Measurements from ENCODE around the gene EVC. TPM values are rescaled to one million over a fixed set of nuclear protein-coding genes. Genes with fewer than 3 reads are reported as not detected.
"Not testable (repeated sequence)": the region's sequence is repeated elsewhere in the genome, so short reads cannot be mapped to it uniquely, and the experiment has no call there.

The EVC gene
- total RNA-seq, 2 donors from 2014 or later, result 18.4 to 30.0 TPM

DNA sequence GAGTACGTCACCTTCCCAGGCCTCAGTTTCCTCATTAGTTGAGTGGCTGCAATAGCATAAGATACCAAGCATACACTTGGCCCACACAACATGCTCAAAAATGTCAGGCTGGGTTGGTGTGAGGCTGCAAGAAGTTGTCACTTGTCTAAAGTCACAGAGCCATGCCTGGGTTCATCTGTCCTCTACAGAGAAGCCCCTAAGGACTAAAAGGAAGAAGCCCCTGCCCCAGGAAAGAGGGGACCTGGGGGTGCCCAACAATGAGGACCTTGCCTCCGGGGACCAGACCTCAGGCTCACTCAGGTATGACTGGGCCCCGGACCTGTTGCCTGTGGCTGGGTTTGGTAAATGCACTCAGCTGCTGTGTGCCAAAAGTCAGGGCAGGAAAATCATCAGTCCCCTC is 99.2 kb downstream of the EVC start:
- DNase-seq (no peak), ATAC-seq (no peak)
- Histone ChIP-seq H3K27ac (no peak overlapping the region), H3K4me1 (no peaks in the 10 kb centered on the region), H3K4me3 (no peak overlapping the region), H3K9me3 (no peaks in the 10 kb centered on the region), H3K36me3 (replicated peaks in 1 of 2; ENCODE audit: insufficient read depth in 1 of 2, low read depth in 2 of 2) (peaks cover 8% of the 10 kb centered on the region in 2 donors), H3K27me3 (no peaks in the 10 kb centered on the region)
- intact Hi-C loops (cut with DNase I), result loop anchor here (10.0 kb wide), 1 partner anchor 755 kb away; the partner anchor contains the start of gene STK32B
- no peak for TF ChIP-seq POLR2A (IDR thresholded peaks at IDR 0.05)
- TF ChIP-seq, protein P1, sequence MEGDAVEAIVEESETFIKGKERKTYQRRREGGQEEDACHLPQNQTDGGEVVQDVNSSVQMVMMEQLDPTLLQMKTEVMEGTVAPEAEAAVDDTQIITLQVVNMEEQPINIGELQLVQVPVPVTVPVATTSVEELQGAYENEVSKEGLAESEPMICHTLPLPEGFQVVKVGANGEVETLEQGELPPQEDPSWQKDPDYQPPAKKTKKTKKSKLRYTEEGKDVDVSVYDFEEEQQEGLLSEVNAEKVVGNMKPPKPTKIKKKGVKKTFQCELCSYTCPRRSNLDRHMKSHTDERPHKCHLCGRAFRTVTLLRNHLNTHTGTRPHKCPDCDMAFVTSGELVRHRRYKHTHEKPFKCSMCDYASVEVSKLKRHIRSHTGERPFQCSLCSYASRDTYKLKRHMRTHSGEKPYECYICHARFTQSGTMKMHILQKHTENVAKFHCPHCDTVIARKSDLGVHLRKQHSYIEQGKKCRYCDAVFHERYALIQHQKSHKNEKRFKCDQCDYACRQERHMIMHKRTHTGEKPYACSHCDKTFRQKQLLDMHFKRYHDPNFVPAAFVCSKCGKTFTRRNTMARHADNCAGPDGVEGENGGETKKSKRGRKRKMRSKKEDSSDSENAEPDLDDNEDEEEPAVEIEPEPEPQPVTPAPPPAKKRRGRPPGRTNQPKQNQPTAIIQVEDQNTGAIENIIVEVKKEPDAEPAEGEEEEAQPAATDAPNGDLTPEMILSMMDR (IDR thresholded peaks at IDR 0.05), result no peak
- 93 to 96% methylated on average over 3 of the region's 3 CpGs for WGBS, 2 donors

DNA sequence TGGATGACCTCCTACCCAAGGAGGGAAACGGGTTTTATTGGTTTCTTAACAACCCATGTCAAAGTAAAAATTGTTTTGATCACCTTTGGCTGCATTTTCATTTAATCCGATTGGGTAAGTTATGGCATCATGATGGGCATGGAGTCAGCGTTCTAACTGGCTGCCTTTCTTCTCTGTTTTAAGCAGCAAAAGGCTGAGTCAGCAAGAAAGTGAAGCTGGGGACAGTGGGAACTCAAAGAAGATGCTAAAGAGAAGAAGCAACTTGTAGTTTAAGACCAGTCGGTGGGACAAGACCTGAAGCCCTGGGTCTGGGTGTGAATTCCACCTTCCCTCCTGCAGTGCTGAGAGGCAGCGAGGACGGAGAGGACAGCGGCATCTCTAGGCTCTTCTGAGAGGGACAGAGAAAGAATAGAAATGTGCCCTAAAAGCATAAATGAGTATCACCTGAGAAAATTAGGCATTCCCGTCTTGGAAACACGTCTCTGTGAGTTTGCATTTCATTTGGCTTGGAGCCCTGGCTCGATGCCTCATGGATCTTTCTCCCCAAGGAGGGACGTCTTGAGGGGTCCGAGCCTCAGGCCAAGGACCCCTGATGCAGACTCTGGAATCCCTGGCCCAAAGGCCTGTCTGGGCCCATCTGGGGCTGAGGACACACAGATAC is 99.9 kb downstream of the EVC start:
- no peak overlapping the region for H3K4me3 ChIP-seq
- intact Hi-C loops (cut with DNase I), result loop anchor here (10.0 kb wide), 1 partner anchor 756 kb away; the partner anchor contains the start of gene STK32B
- WGBS, 2 donors, result 75 to 76% methylated on average over 11 to 12 of the region's 12 CpGs
- H3K27me3 ChIP-seq, result no peaks in the 10 kb centered on the region
- H3K27ac ChIP-seq, result no peak overlapping the region
- H3K4me1 ChIP-seq, result no peaks in the 10 kb centered on the region
- DNase-seq, result no peak
- TF ChIP-seq, protein P1 (IDR thresholded peaks at IDR 0.05), result no peak
- TF ChIP-seq POLR2A (IDR thresholded peaks at IDR 0.05), result no peak
- peaks cover 8% of the 10 kb centered on the region in 2 donors for H3K36me3 ChIP-seq (replicated peaks in 1 of 2; ENCODE audit: insufficient read depth in 1 of 2, low read depth in 2 of 2)
- ATAC-seq, result no peak
- H3K9me3 ChIP-seq, result no peaks in the 10 kb centered on the region

DNA sequence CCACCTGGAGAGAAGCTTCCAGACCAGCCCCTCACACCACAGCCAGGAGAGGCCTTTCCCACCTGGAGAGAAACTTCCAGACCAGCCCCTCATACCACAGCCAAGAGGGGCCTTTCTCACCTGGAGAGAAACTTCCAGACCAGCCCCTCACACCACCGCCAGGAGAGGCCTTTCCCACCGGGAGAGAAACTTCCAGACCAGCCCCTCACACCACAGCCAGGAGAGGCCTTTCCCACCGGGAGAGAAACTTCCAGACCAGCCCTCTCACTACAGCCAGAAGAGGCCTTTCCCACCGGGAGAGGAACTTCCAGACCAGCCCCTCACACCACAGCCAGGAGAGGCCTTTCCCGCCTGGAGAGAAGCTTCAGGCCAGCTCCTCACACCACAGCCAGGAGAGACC is 101.1 kb downstream of the EVC start:
- not testable (repeated sequence) for H3K4me1 ChIP-seq; H3K27ac ChIP-seq; H3K36me3 ChIP-seq (replicated peaks in 1 of 2; ENCODE audit: insufficient read depth in 1 of 2, low read depth in 2 of 2); H3K27me3 ChIP-seq; H3K9me3 ChIP-seq; DNase-seq; H3K4me3 ChIP-seq; ATAC-seq
- intact Hi-C loops (cut with DNase I), result loop anchor here (10.0 kb wide), 1 partner anchor 757 kb away; the partner anchor contains the start of gene STK32B
- 87 to 90% methylated on average over 4 to 5 of the region's 5 CpGs for WGBS, 2 donors

DNA sequence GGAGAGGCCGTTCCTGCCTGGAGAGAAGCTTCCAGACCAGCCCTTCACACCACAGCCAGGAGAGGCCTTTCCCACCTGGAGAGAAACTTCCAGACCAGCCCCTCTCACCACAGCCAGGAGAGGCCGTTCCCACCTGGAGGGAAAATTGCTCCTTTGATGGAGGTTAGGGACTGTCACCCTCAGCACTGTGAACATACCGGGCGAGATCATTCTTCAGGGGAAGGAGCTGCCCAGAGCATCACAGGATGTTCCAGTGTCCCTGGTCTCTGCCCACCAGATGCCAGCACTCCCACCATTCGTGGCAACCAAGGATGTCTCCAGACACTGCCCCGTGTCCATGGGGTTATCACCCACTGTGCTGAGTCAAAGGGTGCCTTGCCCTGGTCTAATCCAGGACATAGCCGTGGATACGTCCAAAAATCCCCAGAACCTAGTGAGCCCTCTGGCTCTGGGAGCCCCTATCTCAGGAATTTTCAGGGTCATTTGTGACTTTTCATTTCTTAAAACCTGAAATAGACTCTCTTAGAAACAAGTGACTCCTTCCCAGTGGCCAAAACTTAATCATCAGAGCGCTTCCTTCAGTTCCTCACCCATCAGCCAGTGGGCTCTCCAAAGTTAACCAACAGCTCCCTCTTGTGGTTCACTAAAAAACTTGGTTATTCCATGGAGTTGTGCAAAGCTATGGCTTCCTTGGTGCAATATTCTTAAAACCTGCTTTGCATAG is 101.7 kb downstream of the EVC start:
- H3K36me3 ChIP-seq (replicated peaks in 1 of 2; ENCODE audit: insufficient read depth in 1 of 2, low read depth in 2 of 2), result peaks cover 8% of the 10 kb centered on the region in 2 donors
- DNase-seq, result peak in 2 of 4 donors; percentile 28 to 38
- peak; percentile 64 for ATAC-seq
- no peaks in the 10 kb centered on the region for H3K27me3 ChIP-seq
- H3K4me1 ChIP-seq, result no peaks in the 10 kb centered on the region
- H3K27ac ChIP-seq, result no peak overlapping the region
- WGBS, 2 donors, result 75 to 81% methylated on average over 7 to 9 of the region's 9 CpGs
- TF ChIP-seq, protein P1 (IDR thresholded peaks at IDR 0.05), result peak; percentile 51 to 81 (median 70)
- TF ChIP-seq POLR2A (IDR thresholded peaks at IDR 0.05), result no peak
- H3K4me3 ChIP-seq, result no peak overlapping the region
- no peaks in the 10 kb centered on the region for H3K9me3 ChIP-seq
- intact Hi-C loops (cut with DNase I), result loop anchor here (10.0 kb wide), 1 partner anchor 758 kb away; the partner anchor contains the start of gene STK32B

DNA sequence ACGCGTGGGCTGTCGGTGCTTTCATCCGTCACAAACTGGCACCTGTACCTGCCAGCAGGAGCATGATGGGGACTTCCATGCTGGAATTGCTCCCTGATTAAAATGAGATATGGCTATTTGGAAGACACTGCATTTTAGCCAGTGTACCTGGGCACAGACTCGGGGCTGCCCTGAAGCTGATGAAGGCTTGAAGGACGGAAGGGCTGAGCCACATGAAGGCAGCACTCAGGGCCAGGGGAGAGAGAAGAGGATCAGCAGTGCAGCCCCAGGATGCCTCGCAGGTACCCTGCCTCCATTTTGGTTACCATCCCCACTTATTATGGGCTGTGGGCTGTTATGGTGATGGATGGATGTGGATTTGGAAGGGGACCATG is 102.9 kb downstream of the EVC start:
- no peak overlapping the region for H3K27ac ChIP-seq

More for the DNA sequence above, 102.9 kb downstream of the EVC start:
- Histone ChIP-seq H3K27me3 (no peaks in the 10 kb centered on the region), H3K4me3 (no peak overlapping the region), H3K36me3 (replicated peaks in 1 of 2; ENCODE audit: insufficient read depth in 1 of 2, low read depth in 2 of 2) (peaks cover 6 to 8% of the 10 kb centered on the region in 2 donors), H3K4me1 (no peaks in the 10 kb centered on the region), H3K9me3 (no peaks in the 10 kb centered on the region)
- TF ChIP-seq, protein P1 (IDR thresholded peaks at IDR 0.05), result no peak
- TF ChIP-seq POLR2A (IDR thresholded peaks at IDR 0.05), result no peak
- intact Hi-C loops (cut with DNase I), result loop anchor here (10.0 kb wide), 1 partner anchor 759 kb away; the partner anchor contains the start of gene STK32B
- WGBS, 2 donors, result 85 to 94% methylated on average over 7 of the region's 7 CpGs
- no peak for DNase-seq
- ATAC-seq, result no peak
